H1 (cell line): ENCODE results near the gene GALNT5.

Experiments used
- CEBPB ChIP-seq: IDR thresholded peaks from 2 replicates; pipeline ENCODE4 v1.6.1; 2012; ENCODE audit warnings: low read depth, low read length
- CHD1 ChIP-seq: IDR thresholded peaks from 2 replicates; pipeline ENCODE4 v1.6.1; 2012; ENCODE audit warnings: low read depth, low read length, improper control_type of control experiment
- CHD2 ChIP-seq: IDR thresholded peaks from 2 replicates; pipeline ENCODE4 v1.6.1; 2012; ENCODE audit warnings: low read length, improper control_type of control experiment
- HDAC6 ChIP-seq: IDR thresholded peaks from one replicate; pipeline ENCODE4 v1.7.1; 2012; ENCODE audit warnings: low read depth, mild to moderate bottlenecking, inconsistent platforms, low read length, moderate library complexity
- JUN ChIP-seq: IDR thresholded peaks from 2 replicates; pipeline ENCODE4 v1.6.1; 2011; ENCODE audit warnings: low read depth, mild to moderate bottlenecking, improper control_type of control experiment, low read length
- JUND ChIP-seq: IDR thresholded peaks from 2 replicates; pipeline ENCODE4 v1.6.1; 2011; ENCODE audit warnings: mild to moderate bottlenecking, improper control_type of control experiment, low read length
- KDM1A ChIP-seq: fragments of 200-600, 300-600 bp; sonication (generic); IDR thresholded peaks from 2 replicates; pipeline ENCODE4 v1.7.1; 2016; ENCODE audit warnings: mild to moderate bottlenecking, low read length, borderline replicate concordance
- POLR2A ChIP-seq, 2 experiments: IDR thresholded peaks; 1 replicate in 1 of 2; 2 replicates in 1 of 2; pipeline ENCODE4 v1.6.1; 2011; ENCODE audit warnings: low read depth in 2 of 2, low read length in 2 of 2, mild to moderate bottlenecking in 2 of 2; ENCODE audit errors: control extremely low read depth in 1 of 2
- POLR2AphosphoS5 ChIP-seq: IDR thresholded peaks from 2 replicates; pipeline ENCODE4 v1.6.1; 2011; ENCODE audit warnings: low read depth, low read length
- SIN3A ChIP-seq, 2 experiments: IDR thresholded peaks in 1 of 2; conservative IDR thresholded peaks in 1 of 2; 2 replicates each; pipeline ENCODE4 v1.6.1; 2011 to 2012; ENCODE audit warnings: low read length in 2 of 2, improper control_type of control experiment in 1 of 2, low read depth in 1 of 2, mild to moderate bottlenecking in 1 of 2
- TCF12 ChIP-seq: IDR thresholded peaks from 2 replicates; pipeline ENCODE4 v1.6.1; 2011; ENCODE audit warnings: low read depth, mild to moderate bottlenecking, low read length
- TF ChIP-seq, protein P1 (sequence below), 3 experiments: IDR thresholded peaks; 1 replicate in 2 of 3; 2 replicates in 1 of 3; pipeline versions ENCODE4 v1.5.1 to v1.6.1; 2011; ENCODE audit warnings: low read length in 3 of 3, mild to moderate bottlenecking in 3 of 3, inconsistent platforms in 2 of 3, low read depth in 1 of 3, moderate library complexity in 1 of 3; ENCODE audit not compliant: insufficient read depth in 1 of 3; ENCODE audit errors: control extremely low read depth in 1 of 3
- TF ChIP-seq, protein P2 (sequence below): IDR thresholded peaks from 2 replicates; pipeline ENCODE4 v1.6.1; 2012; ENCODE audit warnings: inconsistent platforms
- TF ChIP-seq, protein P3 (sequence below): IDR thresholded peaks from 2 replicates; pipeline ENCODE4 v1.6.1; 2011; ENCODE audit warnings: low read length, improper control_type of control experiment

DNA sequence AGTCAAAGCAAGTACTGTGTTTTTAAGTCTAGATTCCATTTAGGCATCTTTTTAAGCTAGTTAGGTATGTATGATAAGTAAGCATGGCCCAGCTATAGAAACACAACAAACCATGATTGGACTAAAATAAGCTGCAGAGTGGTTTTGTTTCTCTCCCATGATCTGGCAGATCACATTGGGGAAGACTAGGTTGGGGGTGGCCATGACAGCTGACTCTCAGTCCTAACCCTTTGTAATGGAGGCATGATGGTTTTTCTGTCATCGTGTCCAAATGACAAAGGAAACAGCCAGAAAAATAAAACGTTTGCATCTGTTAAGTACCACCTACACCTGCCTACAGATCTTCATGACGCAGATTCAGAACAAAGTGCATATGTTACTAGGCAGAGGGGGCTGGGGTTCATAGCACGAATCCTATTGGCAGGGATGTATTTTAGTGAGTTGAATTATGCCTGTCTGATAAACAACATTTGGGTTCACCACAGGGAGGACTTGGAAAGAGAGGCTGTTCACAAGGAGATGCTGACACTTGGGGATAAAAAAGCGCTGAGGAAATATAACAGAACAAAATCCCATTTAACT is 33.8 kb upstream of the GALNT5 start:
- TF ChIP-seq, protein P1, sequence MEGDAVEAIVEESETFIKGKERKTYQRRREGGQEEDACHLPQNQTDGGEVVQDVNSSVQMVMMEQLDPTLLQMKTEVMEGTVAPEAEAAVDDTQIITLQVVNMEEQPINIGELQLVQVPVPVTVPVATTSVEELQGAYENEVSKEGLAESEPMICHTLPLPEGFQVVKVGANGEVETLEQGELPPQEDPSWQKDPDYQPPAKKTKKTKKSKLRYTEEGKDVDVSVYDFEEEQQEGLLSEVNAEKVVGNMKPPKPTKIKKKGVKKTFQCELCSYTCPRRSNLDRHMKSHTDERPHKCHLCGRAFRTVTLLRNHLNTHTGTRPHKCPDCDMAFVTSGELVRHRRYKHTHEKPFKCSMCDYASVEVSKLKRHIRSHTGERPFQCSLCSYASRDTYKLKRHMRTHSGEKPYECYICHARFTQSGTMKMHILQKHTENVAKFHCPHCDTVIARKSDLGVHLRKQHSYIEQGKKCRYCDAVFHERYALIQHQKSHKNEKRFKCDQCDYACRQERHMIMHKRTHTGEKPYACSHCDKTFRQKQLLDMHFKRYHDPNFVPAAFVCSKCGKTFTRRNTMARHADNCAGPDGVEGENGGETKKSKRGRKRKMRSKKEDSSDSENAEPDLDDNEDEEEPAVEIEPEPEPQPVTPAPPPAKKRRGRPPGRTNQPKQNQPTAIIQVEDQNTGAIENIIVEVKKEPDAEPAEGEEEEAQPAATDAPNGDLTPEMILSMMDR (IDR thresholded peaks at IDR 0.05; ENCODE audit: control extremely low read depth in 1 of 3, insufficient read depth in 1 of 3, low read depth in 1 of 3, low read length in 3 of 3): no peak
- TF ChIP-seq JUN (no peak), TCF12 (no peak), POLR2AphosphoS5 (no peak), POLR2A (IDR thresholded peaks at IDR 0.05; ENCODE audit: control extremely low read depth in 1 of 2, low read depth in 2 of 2, low read length in 2 of 2) (no peak), CHD1 (no peak), CHD2 (no peak), KDM1A (no peak), SIN3A (conservative IDR thresholded peaks at IDR 0.05 in 1 of 2, IDR thresholded peaks at IDR 0.05 in 1 of 2; ENCODE audit: low read depth in 1 of 2, low read length in 2 of 2) (no peak), CEBPB (no peak), HDAC6 (no peak), JUND (no peak)
- TF ChIP-seq, protein P2, sequence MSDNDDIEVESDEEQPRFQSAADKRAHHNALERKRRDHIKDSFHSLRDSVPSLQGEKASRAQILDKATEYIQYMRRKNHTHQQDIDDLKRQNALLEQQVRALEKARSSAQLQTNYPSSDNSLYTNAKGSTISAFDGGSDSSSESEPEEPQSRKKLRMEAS: no peak
- TF ChIP-seq, protein P3, sequence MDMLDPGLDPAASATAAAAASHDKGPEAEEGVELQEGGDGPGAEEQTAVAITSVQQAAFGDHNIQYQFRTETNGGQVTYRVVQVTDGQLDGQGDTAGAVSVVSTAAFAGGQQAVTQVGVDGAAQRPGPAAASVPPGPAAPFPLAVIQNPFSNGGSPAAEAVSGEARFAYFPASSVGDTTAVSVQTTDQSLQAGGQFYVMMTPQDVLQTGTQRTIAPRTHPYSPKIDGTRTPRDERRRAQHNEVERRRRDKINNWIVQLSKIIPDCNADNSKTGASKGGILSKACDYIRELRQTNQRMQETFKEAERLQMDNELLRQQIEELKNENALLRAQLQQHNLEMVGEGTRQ: no peak
